ENCODE data around the gene PCP4.

PCP4 gene

GRCh38 chr21:39946199-39946598, 79.0 kb downstream of the PCP4 start:
- DNase-seq (ENCODE audit: low spot score): no peak
- in situ Hi-C loops (cut with MboI; ENCODE audit: low pct_unique_long_range_greater_than_20kb, low sequenced_read_pairs, unreplicated experiment): no loop called here
- TF ChIP-seq, protein P1, sequence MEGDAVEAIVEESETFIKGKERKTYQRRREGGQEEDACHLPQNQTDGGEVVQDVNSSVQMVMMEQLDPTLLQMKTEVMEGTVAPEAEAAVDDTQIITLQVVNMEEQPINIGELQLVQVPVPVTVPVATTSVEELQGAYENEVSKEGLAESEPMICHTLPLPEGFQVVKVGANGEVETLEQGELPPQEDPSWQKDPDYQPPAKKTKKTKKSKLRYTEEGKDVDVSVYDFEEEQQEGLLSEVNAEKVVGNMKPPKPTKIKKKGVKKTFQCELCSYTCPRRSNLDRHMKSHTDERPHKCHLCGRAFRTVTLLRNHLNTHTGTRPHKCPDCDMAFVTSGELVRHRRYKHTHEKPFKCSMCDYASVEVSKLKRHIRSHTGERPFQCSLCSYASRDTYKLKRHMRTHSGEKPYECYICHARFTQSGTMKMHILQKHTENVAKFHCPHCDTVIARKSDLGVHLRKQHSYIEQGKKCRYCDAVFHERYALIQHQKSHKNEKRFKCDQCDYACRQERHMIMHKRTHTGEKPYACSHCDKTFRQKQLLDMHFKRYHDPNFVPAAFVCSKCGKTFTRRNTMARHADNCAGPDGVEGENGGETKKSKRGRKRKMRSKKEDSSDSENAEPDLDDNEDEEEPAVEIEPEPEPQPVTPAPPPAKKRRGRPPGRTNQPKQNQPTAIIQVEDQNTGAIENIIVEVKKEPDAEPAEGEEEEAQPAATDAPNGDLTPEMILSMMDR (IDR thresholded peaks at IDR 0.05; ENCODE audit: extremely low read depth, insufficient read depth, missing control alignments): no peak

DNA sequence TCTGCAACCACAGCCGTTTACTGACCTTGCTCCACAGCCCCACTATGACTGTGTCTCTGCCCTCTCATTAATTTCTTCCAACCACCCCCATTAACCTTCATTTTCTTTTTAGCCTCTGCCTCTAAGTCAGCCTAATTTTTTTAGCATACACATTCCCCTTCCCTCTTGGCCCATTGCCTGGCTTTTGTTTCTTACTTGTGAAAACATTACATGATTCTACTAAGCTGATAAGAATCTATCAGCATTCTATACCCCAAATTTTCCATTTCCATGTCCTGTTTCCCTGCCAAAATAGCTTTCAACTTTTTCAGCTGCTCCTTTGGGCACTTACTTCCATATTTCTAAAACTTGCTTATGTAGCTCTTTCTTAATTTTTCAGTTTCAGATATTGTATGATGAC, 79.8 kb downstream of the PCP4 start:
- TF ChIP-seq, protein P1 (IDR thresholded peaks at IDR 0.05; ENCODE audit: extremely low read depth, insufficient read depth, missing control alignments): no peak
- no peak for DNase-seq (ENCODE audit: low spot score)
- in situ Hi-C loops (cut with MboI; ENCODE audit: low pct_unique_long_range_greater_than_20kb, low sequenced_read_pairs, unreplicated experiment): no loop called here

DNA sequence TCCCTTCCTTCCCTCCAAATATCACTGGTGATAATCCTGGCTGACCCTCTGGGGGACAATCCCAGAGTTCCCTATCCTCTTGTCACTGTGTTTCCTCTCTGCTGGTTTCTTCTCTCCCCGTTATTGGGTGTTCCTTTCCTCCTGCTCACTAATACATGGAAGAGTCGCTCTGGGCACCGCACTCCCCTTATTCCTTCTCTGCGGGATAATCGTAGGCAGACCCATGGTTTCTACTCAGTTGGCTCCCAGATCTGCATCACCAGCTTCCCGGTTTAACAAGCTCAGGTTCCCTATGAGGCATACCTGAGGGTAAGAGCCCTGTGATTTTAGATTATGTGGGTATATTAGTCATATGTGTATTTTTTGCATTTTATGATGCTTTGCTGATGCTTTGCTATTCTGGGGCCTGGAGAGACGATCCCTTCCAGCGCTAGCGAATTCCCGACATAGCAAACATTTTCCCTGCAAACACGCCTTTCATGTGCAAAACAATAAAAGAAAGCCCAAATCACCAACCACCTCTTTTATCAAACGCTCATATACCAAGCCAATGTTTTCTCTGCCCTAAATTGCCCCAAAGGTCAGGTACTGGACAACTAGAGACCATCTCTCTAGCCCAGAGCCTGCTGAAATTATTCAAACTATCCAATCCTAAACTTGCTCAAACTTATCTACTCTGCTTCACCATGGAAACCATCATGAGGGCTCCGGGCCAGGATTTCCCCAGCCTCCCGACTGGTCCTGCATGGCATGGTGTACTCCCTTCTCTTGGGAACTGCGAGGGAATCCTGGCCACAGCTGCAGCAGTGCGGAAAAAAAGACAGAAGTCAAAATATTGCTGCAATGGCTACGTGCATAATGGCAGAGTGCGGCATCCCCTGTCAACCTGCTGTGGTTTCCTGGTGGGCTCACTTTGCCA, 84.2 kb downstream of the PCP4 start:
- in situ Hi-C loops (cut with MboI; ENCODE audit: low pct_unique_long_range_greater_than_20kb, low sequenced_read_pairs, unreplicated experiment): no loop called here
- TF ChIP-seq, protein P1 (IDR thresholded peaks at IDR 0.05; ENCODE audit: extremely low read depth, insufficient read depth, missing control alignments): no peak
- no peak for DNase-seq (ENCODE audit: low spot score)

- no peak for DNase-seq (ENCODE audit: low spot score)
- in situ Hi-C loops (cut with MboI; ENCODE audit: low pct_unique_long_range_greater_than_20kb, low sequenced_read_pairs, unreplicated experiment): no loop called here
- TF ChIP-seq, protein P1 (IDR thresholded peaks at IDR 0.05; ENCODE audit: extremely low read depth, insufficient read depth, missing control alignments): no peak
Measured at GRCh38 chr21:39952265-39952664, 85.0 kb downstream of the PCP4 start.

- TF ChIP-seq, protein P1 (IDR thresholded peaks at IDR 0.05; ENCODE audit: extremely low read depth, insufficient read depth, missing control alignments): no peak
- in situ Hi-C loops (cut with MboI; ENCODE audit: low pct_unique_long_range_greater_than_20kb, low sequenced_read_pairs, unreplicated experiment): no loop called here
- DNase-seq (ENCODE audit: low spot score): no peak
Measured at GRCh38 chr21:39954570-39954969, 87.3 kb downstream of the PCP4 start.

- DNase-seq (ENCODE audit: low spot score): no peak
- in situ Hi-C loops (cut with MboI; ENCODE audit: low pct_unique_long_range_greater_than_20kb, low sequenced_read_pairs, unreplicated experiment): no loop called here
Measured at GRCh38 chr21:39955326-39955725, 88.1 kb downstream of the PCP4 start.

More at GRCh38 chr21:39955326-39955725, 88.1 kb downstream of the PCP4 start:
- TF ChIP-seq, protein P1 (IDR thresholded peaks at IDR 0.05; ENCODE audit: extremely low read depth, insufficient read depth, missing control alignments): no peak
